DND-41 (cell line): ENCODE measurements around the gene RESF1.

ENCODE experiments used
- ATAC-seq: fragments of 200-7000 bp; cut with Tn5 transposase; 3 replicates; pipeline ENCODE4 v1.9.1; 2021; ENCODE audit warnings: low read depth; ENCODE audit not compliant: insufficient read depth
- DNase-seq: peaks from one replicate; pipeline ENCODE4 v3.0.0-alpha.2; 2020
- H2AFZ ChIP-seq: 2 replicates; pipeline ENCODE4 v1.6.0; 2012; ENCODE audit warnings: low read depth, low read length
- H3K27ac ChIP-seq: 2 replicates; pipeline ENCODE4 v1.5.1; 2012; ENCODE audit warnings: low read length, inconsistent platforms
- H3K27me3 ChIP-seq: fragments of 200-600 bp; sonication (generic); 2 replicates; pipeline ENCODE4 v1.6.0; 2012; ENCODE audit warnings: low read length, mild to moderate bottlenecking, inconsistent platforms; ENCODE audit not compliant: insufficient read depth, poor library complexity
- H3K36me3 ChIP-seq: 2 replicates; pipeline ENCODE4 v1.5.1; 2012; ENCODE audit warnings: low read length, inconsistent platforms; ENCODE audit not compliant: insufficient read depth
- H3K4me1 ChIP-seq: 2 replicates; pipeline ENCODE4 v1.5.1; 2012; ENCODE audit warnings: mild to moderate bottlenecking, low read length; ENCODE audit not compliant: insufficient read depth
- H3K4me2 ChIP-seq: 2 replicates; pipeline ENCODE4 v1.6.0; 2012; ENCODE audit warnings: mild to moderate bottlenecking, moderate library complexity, low read length, inconsistent platforms; ENCODE audit not compliant: insufficient read depth
- H3K4me3 ChIP-seq, 2 experiments: fragments of 200-600 bp in 1 of 2; shearing (Covaris generic) in 1 of 2; 2 replicates each; pipeline ENCODE4 v1.5.1; 2012 to 2016; ENCODE audit warnings: inconsistent platforms in 2 of 2, low read length in 2 of 2, mild to moderate bottlenecking in 2 of 2, low read depth in 1 of 2, moderate library complexity in 1 of 2
- H3K79me2 ChIP-seq: 2 replicates; pipeline ENCODE4 v1.6.0; 2012; ENCODE audit warnings: low read length, inconsistent platforms; ENCODE audit not compliant: insufficient read depth
- H3K9ac ChIP-seq: 2 replicates; pipeline ENCODE4 v1.6.0; 2012; ENCODE audit warnings: low read depth, mild to moderate bottlenecking, inconsistent platforms, low read length, moderate library complexity
- H3K9me3 ChIP-seq: 2 replicates; pipeline ENCODE4 v1.5.1; 2012; ENCODE audit warnings: low read length, moderate library complexity, mild to moderate bottlenecking, inconsistent platforms; ENCODE audit not compliant: insufficient read depth, severe bottlenecking
- H4K20me1 ChIP-seq: 2 replicates; pipeline ENCODE4 v1.6.0; 2012; ENCODE audit warnings: low read length; ENCODE audit not compliant: insufficient read depth
- CTCF ChIP-seq: IDR thresholded peaks from 2 replicates; pipeline ENCODE4 v1.5.1; 2012; ENCODE audit warnings: borderline replicate concordance, low read length, moderate library complexity, mild to moderate bottlenecking; ENCODE audit not compliant: poor library complexity, severe bottlenecking; ENCODE audit errors: extremely low read depth
- EZH2 ChIP-seq: IDR thresholded peaks from 3 replicates; pipeline ENCODE4 v1.6.1; 2012; ENCODE audit warnings: borderline replicate concordance, low read depth, mild to moderate bottlenecking, moderate library complexity, low read length, inconsistent platforms; ENCODE audit not compliant: severe bottlenecking

The RESF1 gene

GRCh38 chr12:31959161-31959700, at the start of gene RESF1:
Gene RESF1 (plus strand): TSS chr12:31959415. CDS start chr12:31980956, 21,541 bp downstream.
- Histone ChIP-seq H4K20me1 (peaks cover 17% of the 10 kb centered on the region; the same call in 1 of the 2 replicates), H3K9ac (peak within 1 kb of the TSS; percentile 90), H3K4me1 (peaks cover 52% of the 10 kb centered on the region), H2AFZ (peak within 1 kb of the TSS; percentile 65), H3K4me2 (peak within 1 kb of the TSS; percentile 86), H3K27me3 (no peaks in the 10 kb centered on the region), H3K4me3 (peak within 1 kb of the TSS; percentile 51 to 74), H3K27ac (peak within 1 kb of the TSS; percentile 90), H3K9me3 (no peaks in the 10 kb centered on the region), H3K79me2 (peaks cover 61% of the 10 kb centered on the region), H3K36me3 (peaks cover 39% of the 10 kb centered on the region)
- peak; percentile 94 for DNase-seq
- TF ChIP-seq CTCF (no peak), EZH2 (no peak)
- peak; percentile 91 for ATAC-seq

GRCh38 chr12:31914927-31915326, 44.3 kb upstream of the RESF1 start:
- H3K27ac ChIP-seq = no peak overlapping the region
- no peaks in the 10 kb centered on the region for H4K20me1 ChIP-seq
- no peak overlapping the region for H3K4me3 ChIP-seq
- H3K79me2 ChIP-seq = no peaks in the 10 kb centered on the region
- no peaks in the 10 kb centered on the region for H3K27me3 ChIP-seq
- H3K9ac ChIP-seq = no peak overlapping the region
- no peak for DNase-seq
- peaks cover 16% of the 10 kb centered on the region for H3K9me3 ChIP-seq
- no peak overlapping the region for H3K4me2 ChIP-seq
- H3K4me1 ChIP-seq = no peaks in the 10 kb centered on the region
- no peak for TF ChIP-seq EZH2
- TF ChIP-seq CTCF = no peak
- no peak overlapping the region for H2AFZ ChIP-seq
- H3K36me3 ChIP-seq = no peaks in the 10 kb centered on the region
- ATAC-seq = no peak

GRCh38 chr12:31915446-31915845, 43.8 kb upstream of the RESF1 start:
- H3K9ac ChIP-seq = no peak overlapping the region
- TF ChIP-seq CTCF (no peak), EZH2 (no peak)
- H3K27me3 ChIP-seq = no peaks in the 10 kb centered on the region
- no peak for DNase-seq
- no peak overlapping the region for H2AFZ ChIP-seq
- no peak for ATAC-seq
- no peaks in the 10 kb centered on the region for H3K79me2 ChIP-seq
- H3K27ac ChIP-seq = no peak overlapping the region
- H3K4me2 ChIP-seq = no peak overlapping the region
- H3K9me3 ChIP-seq = peaks cover 16% of the 10 kb centered on the region
- H4K20me1 ChIP-seq = no peaks in the 10 kb centered on the region
- no peaks in the 10 kb centered on the region for H3K36me3 ChIP-seq
- H3K4me1 ChIP-seq = no peaks in the 10 kb centered on the region
- H3K4me3 ChIP-seq = no peak overlapping the region
